DND-41 (cell line): ENCODE results near the gene ECHS1.

Source experiments
- EZH2 ChIP-seq: IDR thresholded peaks from 3 replicates; pipeline ENCODE4 v1.6.1; 2012; ENCODE audit warnings: borderline replicate concordance, low read depth, mild to moderate bottlenecking, moderate library complexity, low read length, inconsistent platforms; ENCODE audit not compliant: severe bottlenecking
- TF ChIP-seq, protein P1 (sequence below): IDR thresholded peaks from 2 replicates; pipeline ENCODE4 v1.5.1; 2012; ENCODE audit warnings: borderline replicate concordance, low read length, moderate library complexity, mild to moderate bottlenecking; ENCODE audit not compliant: poor library complexity, severe bottlenecking; ENCODE audit errors: extremely low read depth

DNA sequence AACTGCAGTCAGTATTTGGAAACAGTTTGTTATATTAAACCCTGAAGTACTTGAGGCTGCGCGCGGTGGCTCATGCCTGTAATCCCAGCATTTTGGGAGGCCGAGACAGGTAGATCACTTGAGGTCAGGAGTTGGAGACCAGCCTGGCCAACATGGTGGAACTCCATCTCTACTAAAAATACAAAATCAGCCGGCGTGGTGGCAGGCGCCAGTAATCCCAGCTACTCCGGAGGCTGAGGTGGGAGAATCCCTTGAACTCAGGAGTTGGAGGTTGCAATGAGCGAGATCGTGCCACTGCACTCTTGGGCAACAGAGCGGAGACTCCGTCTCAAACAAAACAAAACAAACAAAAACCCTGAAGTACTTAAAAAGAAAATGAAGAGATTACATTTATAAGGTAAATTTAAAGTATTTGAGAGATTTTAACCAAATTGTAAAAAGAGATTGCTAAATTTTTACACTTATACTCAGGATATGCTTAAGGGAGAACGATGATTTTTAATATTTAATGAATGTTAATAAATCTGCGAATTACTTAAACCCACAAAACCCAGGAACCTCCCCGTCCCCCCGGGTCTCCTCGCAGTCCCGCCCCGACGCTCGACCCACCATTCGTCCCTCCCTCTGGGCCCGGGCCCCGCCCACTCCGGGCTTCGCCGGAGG lies 20.4 kb upstream of the ECHS1 start:
- TF ChIP-seq, protein P1, sequence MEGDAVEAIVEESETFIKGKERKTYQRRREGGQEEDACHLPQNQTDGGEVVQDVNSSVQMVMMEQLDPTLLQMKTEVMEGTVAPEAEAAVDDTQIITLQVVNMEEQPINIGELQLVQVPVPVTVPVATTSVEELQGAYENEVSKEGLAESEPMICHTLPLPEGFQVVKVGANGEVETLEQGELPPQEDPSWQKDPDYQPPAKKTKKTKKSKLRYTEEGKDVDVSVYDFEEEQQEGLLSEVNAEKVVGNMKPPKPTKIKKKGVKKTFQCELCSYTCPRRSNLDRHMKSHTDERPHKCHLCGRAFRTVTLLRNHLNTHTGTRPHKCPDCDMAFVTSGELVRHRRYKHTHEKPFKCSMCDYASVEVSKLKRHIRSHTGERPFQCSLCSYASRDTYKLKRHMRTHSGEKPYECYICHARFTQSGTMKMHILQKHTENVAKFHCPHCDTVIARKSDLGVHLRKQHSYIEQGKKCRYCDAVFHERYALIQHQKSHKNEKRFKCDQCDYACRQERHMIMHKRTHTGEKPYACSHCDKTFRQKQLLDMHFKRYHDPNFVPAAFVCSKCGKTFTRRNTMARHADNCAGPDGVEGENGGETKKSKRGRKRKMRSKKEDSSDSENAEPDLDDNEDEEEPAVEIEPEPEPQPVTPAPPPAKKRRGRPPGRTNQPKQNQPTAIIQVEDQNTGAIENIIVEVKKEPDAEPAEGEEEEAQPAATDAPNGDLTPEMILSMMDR, result no peak
- no peak for TF ChIP-seq EZH2
